Testis (tissue), 3 donors: ENCODE results near the gene ACOT9. TPM values are rescaled to one million over a fixed set of nuclear protein-coding genes. Genes with fewer than 3 reads are reported as not detected.

Experiments used
- DNase-seq: peaks from one replicate; pipeline ENCODE4 v3.0.0-alpha.2; 2019
- H3K27ac ChIP-seq, 2 donors: fragments of 200-600 bp; sonication (generic); one replicate each; pipeline ENCODE4 v1.5.1; 2019
- H3K27me3 ChIP-seq: fragments of 200-600 bp; sonication (generic); one replicate; pipeline ENCODE4 v1.5.1; 2019
- H3K36me3 ChIP-seq: fragments of 200-600 bp; sonication (generic); one replicate; pipeline ENCODE4 v1.5.1; 2017; ENCODE audit warnings: low read depth; ENCODE audit errors: missing control alignments
- H3K4me1 ChIP-seq: fragments of 200-600 bp; sonication (generic); one replicate; pipeline ENCODE4 v1.5.1; 2019
- H3K4me3 ChIP-seq, 2 donors: fragments of 200-600 bp; sonication (generic); one replicate each; pipeline ENCODE4 v1.5.1; 2017 to 2019
- H3K9me3 ChIP-seq: fragments of 200-600 bp; sonication (generic); one replicate; pipeline ENCODE4 v1.5.1; 2017
- CTCF ChIP-seq, 3 experiments: fragments of 450-650 bp in 2 of 3; fragments of 200-600 bp in 1 of 3; sonication (generic) in 1 of 3; IDR thresholded peaks; one replicate each; pipeline ENCODE4 v1.5.1; 2016 to 2019; ENCODE audit warnings: antibody characterized with exemption in 3 of 3, mild to moderate bottlenecking in 2 of 3, moderate library complexity in 1 of 3
- POLR2A ChIP-seq: fragments of 450-650 bp; IDR thresholded peaks from one replicate; pipeline ENCODE4 v1.6.1; 2017; ENCODE audit warnings: antibody characterized with exemption, mild to moderate bottlenecking, moderate library complexity
- WGBS, 2 donors: methylation state at CpG; one replicate each; pipeline ENCODE4 v1.1.5; 2018; 5-methylcytosine and 5-hydroxymethylcytosine counted together
- intact Hi-C: fragments of 100-400 bp; cut with DNase I; formaldehyde crosslinking; loops from one replicate; pipeline ENCODE4 v1.15.1; 2023; ENCODE audit warnings: low total_unique reads
- polyA plus RNA-seq: library from polyadenylated mRNA; stranded (reverse); fragments of 350-450 nt; fragmentation: Illumina TruSeq; extraction: RNeasy Lipid Tissue Mini Kit (QIAGEN cat#74804); gene quantifications from one replicate; pipeline ENCODE4 v1.2.3, GENCODE V29; 2014; ENCODE audit warnings: low read depth, low replicate concordance; ENCODE audit not compliant: insufficient read depth
- total RNA-seq, 2 donors: library from RNA; depleted of rRNA; stranded (reverse); fragments of >200 nt; gene quantifications; one replicate each; pipeline ENCODE4 v1.2.3, GENCODE V29; 2016

The ACOT9 gene
- total and polyA plus RNA-seq, 3 donors from 2014 or later = 22.0 to 29.4 (median 27.1) TPM

- no peaks in the 10 kb centered on the region for H3K9me3 ChIP-seq
- H3K36me3 ChIP-seq = no peaks in the 10 kb centered on the region
- intact Hi-C loops = loop anchor here (10.0 kb wide), 1 partner anchor 117 kb away; the partner anchor contains the start of genes APOO and CXorf58
- H3K4me1 ChIP-seq = no peaks in the 10 kb centered on the region
- 95 to 100% methylated on average over 1 to 2 of the region's 2 CpGs for WGBS, 2 donors
- TF ChIP-seq POLR2A (no peak), CTCF (IDR thresholded peaks at IDR 0.05) (no peak)
- no peaks in the 10 kb centered on the region for H3K27me3 ChIP-seq
- DNase-seq = no peak
- no peak overlapping the region for H3K4me3 ChIP-seq
- no peak overlapping the region for H3K27ac ChIP-seq
These were observed 44.7 kb upstream of the ACOT9 start for GRCh38 chrX:23787745-23788118.

- Histone ChIP-seq H3K27me3 (no peaks in the 10 kb centered on the region), H3K4me1 (no peaks in the 10 kb centered on the region), H3K36me3 (no peaks in the 10 kb centered on the region), H3K9me3 (no peaks in the 10 kb centered on the region), H3K4me3 (no peak overlapping the region), H3K27ac (no peak overlapping the region)
- TF ChIP-seq POLR2A (no peak), CTCF (IDR thresholded peaks at IDR 0.05) (no peak)
- 75 to 77% methylated on average over 11 of the region's 11 CpGs for whole genome bisulfite sequencing, 2 donors
- DNase-seq = no peak
- intact Hi-C loops = loop anchor here (10.0 kb wide), 1 partner anchor 118 kb away; the partner anchor contains the start of genes APOO and CXorf58
These were observed 43.3 kb upstream of the ACOT9 start for GRCh38 chrX:23786268-23786815.

- TF ChIP-seq CTCF (IDR thresholded peaks at IDR 0.05) (no peak), POLR2A (no peak)
- H3K4me1 ChIP-seq = no peaks in the 10 kb centered on the region
- no peak for DNase-seq
- H3K4me3 ChIP-seq = peak overlapping the region in 1 of 2 donors; percentile 80
- WGBS, 2 donors = 47 to 57% methylated on average over 2 of the region's 2 CpGs
- H3K27ac ChIP-seq = no peak overlapping the region
- intact Hi-C loops = loop anchor here (10.0 kb wide), 1 partner anchor 119 kb away; the partner anchor contains the start of genes APOO and CXorf58
- no peaks in the 10 kb centered on the region for H3K9me3 ChIP-seq
- no peaks in the 10 kb centered on the region for H3K27me3 ChIP-seq
- H3K36me3 ChIP-seq = no peaks in the 10 kb centered on the region
These were observed 42.5 kb upstream of the ACOT9 start for GRCh38 chrX:23785580-23785979.

GRCh38 chrX:23784470-23785331 is 41.6 kb upstream of the ACOT9 start:
- intact Hi-C loops = loop anchor here (10.0 kb wide), 1 partner anchor 120 kb away; the partner anchor contains the start of genes APOO and CXorf58
- TF ChIP-seq CTCF (IDR thresholded peaks at IDR 0.05) (no peak), POLR2A (no peak)
- H3K36me3 ChIP-seq = no peaks in the 10 kb centered on the region
- H3K9me3 ChIP-seq = no peaks in the 10 kb centered on the region
- H3K4me1 ChIP-seq = no peaks in the 10 kb centered on the region
- H3K27ac ChIP-seq = peak overlapping the region; percentile 84 to 86
- H3K27me3 ChIP-seq = no peaks in the 10 kb centered on the region
- 31 to 58% methylated on average over 8 of the region's 8 CpGs for WGBS, 2 donors
- no peak for DNase-seq
- H3K4me3 ChIP-seq = peak overlapping the region; percentile 65 to 80
